GM12878 (cell line): ENCODE results near the gene BHLHE23. TPM values are rescaled to one million over a fixed set of nuclear protein-coding genes. Genes with fewer than 3 reads are reported as not detected.

ENCODE experiments used
- ATAC-seq: fragments of 200-7000 bp; cut with Tn5 transposase; 3 replicates; pipeline ENCODE4 v1.9.1; 2020; ENCODE audit warnings: mild to moderate bottlenecking, moderate library complexity
- BruUV-seq: library from RNA; stranded (reverse); fragments of 400-500 nt; replicated peaks from 2 replicates; lab custom pipeline; 2021; lab: Mats Ljungman, UMichigan
- CTCF ChIA-PET: fragments of 300-600 bp; sonication (Branson Sonifier 250); formaldehyde crosslinking; extraction: SDS; loops from one replicate; lab custom pipeline; 2021; ENCODE audit warnings: inconsistent platforms; lab: Yijun Ruan, JAX
- POLR2A ChIA-PET: fragments of 350-600 bp; formaldehyde crosslinking; extraction: SDS; loops from one replicate; lab custom pipeline; 2021; ENCODE audit warnings: inconsistent platforms; lab: Charles Lee
- RAD21 ChIA-PET: fragments of 300-600 bp; sonication (Branson Sonifier 250); formaldehyde crosslinking; loops from one replicate; lab custom pipeline; 2023; ENCODE audit warnings: antibody characterized with exemption; ENCODE audit not compliant: unreplicated experiment; lab: Charles Lee
- SMC1A ChIA-PET: fragments of 300-600 bp; sonication (Branson Sonifier 250); formaldehyde crosslinking; loops from one replicate; lab custom pipeline; 2023; ENCODE audit not compliant: unreplicated experiment, uncharacterized antibody; lab: Charles Lee
- DNase-seq: peaks from one replicate; pipeline ENCODE4 v3.0.0-alpha.2; 2011; ENCODE audit warnings: low read depth, low spot score
- FAIRE-seq: peaks from 3 replicates; lab custom pipeline; 2011; peaks lifted over from hg19 to GRCh38; lab: Jason Lieb, UNC
- H2AFZ ChIP-seq: 2 replicates; pipeline ENCODE4 v1.6.0; 2011; ENCODE audit warnings: low read depth, low read length, control low read depth; ENCODE audit not compliant: control insufficient read depth
- H3K27ac ChIP-seq: 2 replicates; pipeline ENCODE4 v1.5.1; 2011; ENCODE audit warnings: control low read depth; ENCODE audit not compliant: control insufficient read depth, insufficient read depth
- H3K27me3 ChIP-seq, 2 experiments: replicated peaks in 1 of 2; 2 replicates each; pipeline versions ENCODE4 v1.6.0 to v1.6.1; 2011; ENCODE audit warnings: low read length in 1 of 2; ENCODE audit not compliant: control insufficient read depth in 2 of 2, insufficient read depth in 2 of 2
- H3K36me3 ChIP-seq, 2 experiments: 2 replicates each; pipeline ENCODE4 v1.5.1; 2011; ENCODE audit warnings: low read length in 1 of 2; ENCODE audit not compliant: control insufficient read depth in 2 of 2, insufficient read depth in 2 of 2
- H3K4me1 ChIP-seq: 2 replicates; pipeline ENCODE4 v1.6.1; 2011; ENCODE audit warnings: mild to moderate bottlenecking, low read length, moderate library complexity, mixed read lengths; ENCODE audit not compliant: control insufficient read depth, insufficient read depth
- H3K4me2 ChIP-seq: 2 replicates; pipeline ENCODE4 v1.6.0; 2011; ENCODE audit warnings: control low read depth; ENCODE audit not compliant: control insufficient read depth, insufficient read depth
- H3K4me3 ChIP-seq: fragments of 200-600 bp; sonication (generic); 2 replicates; pipeline ENCODE4 v1.5.1; 2016
- H3K79me2 ChIP-seq: 2 replicates; pipeline ENCODE4 v1.6.0; 2011; ENCODE audit warnings: low read length; ENCODE audit not compliant: control insufficient read depth, insufficient read depth
- H3K9ac ChIP-seq: 2 replicates; pipeline ENCODE4 v1.8.0; 2011; ENCODE audit warnings: low read length, control low read depth, mixed read lengths; ENCODE audit not compliant: control insufficient read depth, insufficient read depth
- H3K9me3 ChIP-seq: replicated peaks from 3 replicates; pipeline ENCODE4 v1.5.1; 2011; ENCODE audit warnings: mild to moderate bottlenecking, low read length; ENCODE audit not compliant: control insufficient read depth, insufficient read depth
- H4K20me1 ChIP-seq: 2 replicates; pipeline ENCODE4 v1.6.0; 2011; ENCODE audit not compliant: control insufficient read depth, insufficient read depth
- BCL11A ChIP-seq: IDR thresholded peaks from 2 replicates; pipeline ENCODE4 v1.6.1; 2011; ENCODE audit warnings: low read depth, low read length
- CUX1 ChIP-seq: IDR thresholded peaks from 2 replicates; pipeline ENCODE4 v1.6.1; 2012; ENCODE audit warnings: improper control_type of control experiment, low read depth, low read length; ENCODE audit not compliant: insufficient replicate concordance
- FOXK2 ChIP-seq: fragments of 450-650 bp; IDR thresholded peaks from 2 replicates; pipeline ENCODE4 v1.6.1; 2017; ENCODE audit warnings: mild to moderate bottlenecking, moderate library complexity
- HCFC1 ChIP-seq: fragments of 150-350 bp; IDR thresholded peaks from 2 replicates; pipeline ENCODE4 v1.6.1; 2014; ENCODE audit warnings: low read length
- JUND ChIP-seq: IDR thresholded peaks from 2 replicates; pipeline ENCODE4 v1.6.1; 2012; ENCODE audit warnings: low read depth, mild to moderate bottlenecking, low read length, improper control_type of control experiment, moderate library complexity
- PML ChIP-seq: IDR thresholded peaks from 2 replicates; pipeline ENCODE4 v1.6.1; 2012; ENCODE audit warnings: low read length, inconsistent platforms
- POLR2AphosphoS5 ChIP-seq: IDR thresholded peaks from 2 replicates; pipeline ENCODE4 v1.6.1; 2011; ENCODE audit warnings: mild to moderate bottlenecking, low read length, inconsistent platforms
- RB1 ChIP-seq: fragments of 450-650 bp; formaldehyde crosslinking; IDR thresholded peaks from 2 replicates; pipeline ENCODE4 v1.6.1; 2017; ENCODE audit warnings: mild to moderate bottlenecking, borderline replicate concordance
- REST ChIP-seq: IDR thresholded peaks from 2 replicates; pipeline ENCODE4 v1.6.1; 2012; ENCODE audit warnings: mild to moderate bottlenecking, low read depth, low read length
- YBX1 ChIP-seq: fragments of 450-650 bp; IDR thresholded peaks from 2 replicates; pipeline ENCODE4 v1.6.1; 2016; ENCODE audit warnings: antibody characterized with exemption
- ZBED1 ChIP-seq: IDR thresholded peaks from 2 replicates; pipeline ENCODE4 v1.6.1; 2016; ENCODE audit warnings: borderline replicate concordance
- ZNF217 ChIP-seq: fragments of 450-650 bp; IDR thresholded peaks from 2 replicates; pipeline ENCODE4 v1.6.1; 2017; ENCODE audit warnings: antibody characterized with exemption, mild to moderate bottlenecking
- WGBS: methylation state at CpG from one replicate; pipeline ENCODE4 v1.1.6; 2016; ENCODE audit warnings: low lambda C conversion rate; ENCODE audit not compliant: insufficient replicate concordance, insufficient coverage; ENCODE audit errors: missing lambda C conversion rate; 5-methylcytosine and 5-hydroxymethylcytosine counted together
- in situ Hi-C: fragments of 300-500 bp; cut with MboI; formaldehyde crosslinking; loops from 9 replicates; pipeline ENCODE4 v1.14.3; 2018; ENCODE audit warnings: mixed read lengths
- intact Hi-C: fragments of 100-400 bp; cut with micrococcal nuclease; formaldehyde crosslinking; loops from one replicate; pipeline ENCODE4 v1.14.2; 2022; ENCODE audit not compliant: unreplicated experiment
- polyA plus RNA-seq, 11 experiments: library from polyadenylated mRNA; depleted of rRNA in 4 of 11; unstranded in 6 of 11; stranded (reverse) in 5 of 11; fragments of >200 nt; fragmentation: Nextera tagmentation in 4 of 11; fragmentation: Illumina TruSeq in 1 of 11; extraction: Ambion mirVana in 4 of 11; extraction: Trizol in 1 of 11; gene quantifications; 1 replicate in 1 of 11; 2 replicates in 10 of 11; pipeline versions ENCODE4 v1.2.1 to v1.2.3, GENCODE V29; 2011 to 2016; ENCODE audit warnings: inconsistent platforms in 2 of 11, missing spikeins in 2 of 11, low read depth in 1 of 11
- total RNA-seq, 4 experiments: library from RNA; depleted of rRNA in 3 of 4; stranded (reverse); fragments of >200 nt in 3 of 4; fragmentation: Illumina TruSeq in 1 of 4; extraction: Trizol in 1 of 4; gene quantifications; 2 replicates each; pipeline versions ENCODE4 v1.2.1 to v1.2.3, GENCODE V29; 2013 to 2021

Gene BHLHE23
- total and polyA plus RNA-seq, 10 of the 15 experiments (the other 5 are each of a cell fraction or from before 2014, with no cell fraction given), result 0.28 to 0.33 TPM; not detected in 8

GRCh38 chr20:63027221-63027921 lies 20.6 kb upstream of the BHLHE23 start (continued):
- TF ChIP-seq REST, result no peak
- TF ChIP-seq, all 136 proteins: peak for 0

- CTCF ChIA-PET, result no interaction called here
- TF ChIP-seq ZBED1 (no peak), PML (no peak), POLR2AphosphoS5 (no peak), HCFC1 (no peak), RB1 (no peak), JUND (no peak), BCL11A (no peak), ZNF217 (no peak), CUX1 (no peak), FOXK2 (no peak), YBX1 (no peak)
Observed at GRCh38 chr20:63026582-63027165, 19.9 kb upstream of the BHLHE23 start.

More at GRCh38 chr20:63026582-63027165, 19.9 kb upstream of the BHLHE23 start:
- FAIRE-seq, result no peak
- RAD21 ChIA-PET, result interaction anchor here (4.4 kb wide), 1 partner anchor 15 kb away, joined by 20 read pairs; no protein-coding TSS in a partner anchor
- Histone ChIP-seq H3K27me3 (no peaks in the 10 kb centered on the region), H3K9ac (no peak overlapping the region), H3K4me3 (no peak overlapping the region), H3K36me3 (peaks cover 0 to 1% of the 10 kb centered on the region in 2 experiments; a peak in 2 of 4 replicates), H4K20me1 (no peaks in the 10 kb centered on the region), H3K4me1 (peaks cover 5% of the 10 kb centered on the region; the same call in 1 of the 2 replicates), H3K27ac (no peak overlapping the region), H3K4me2 (no peak overlapping the region), H3K9me3 (no peaks in the 10 kb centered on the region), H2AFZ (no peak overlapping the region), H3K79me2 (no peaks in the 10 kb centered on the region; the same call in 1 of the 2 replicates)
- DNase-seq, result no peak
- SMC1A ChIA-PET, result interaction anchor here (2.4 to 2.9 kb wide), 2 partner anchors 12 to 16 kb away, joined by 6 to 11 read pairs; no protein-coding TSS in a partner anchor
- ATAC-seq, result no peak
- intact Hi-C loops, result no loop called here
- no TSS peak for BruUV-seq
- 81% methylated on average over 13 of the region's 13 CpGs for WGBS
- in situ Hi-C loops, result no loop called here
- POLR2A ChIA-PET, result interaction anchor here (1.5 to 2.2 kb wide), 2 partner anchors 12 to 47 kb away, joined by 3 to 10 read pairs; no protein-coding TSS in a partner anchor
